ENCODE results near the gene AGMO.

GRCh38 chr7:15495170-15495569, 66.6 kb downstream of the AGMO start:
- no peak for TF ChIP-seq CTCF (IDR thresholded peaks at IDR 0.05; ENCODE audit: insufficient read depth, low read length, poor library complexity, severe bottlenecking)
- TF ChIP-seq EZH2phosphoT487 (conservative IDR thresholded peaks at IDR 0.05; ENCODE audit: low read length): no peak

Measured in SU-DHL-6 (cell line).